OCI-LY7 (cell line): ENCODE measurements around the gene FGF2. TPM values are rescaled to one million over a fixed set of nuclear protein-coding genes. Genes with fewer than 3 reads are reported as not detected.

Source experiments
- BruUV-seq: library from RNA; stranded (reverse); fragments of 400-500 nt; replicated peaks from 2 replicates; lab custom pipeline; 2021; lab: Mats Ljungman, UMichigan
- CTCF ChIA-PET: fragments of 300-600 bp; sonication (Branson Sonifier 250); formaldehyde crosslinking; loops from one replicate; lab custom pipeline; 2022; ENCODE audit warnings: antibody characterized with exemption; ENCODE audit not compliant: unreplicated experiment; lab: Charles Lee
- POLR2A ChIA-PET: fragments of 300-600 bp; sonication (Branson Sonifier 250); formaldehyde crosslinking; loops from one replicate; lab custom pipeline; 2022; ENCODE audit warnings: antibody characterized with exemption; lab: Charles Lee
- DNase-seq: peaks from one replicate; pipeline ENCODE4 v3.0.0-alpha.2; 2015; ENCODE audit warnings: low spot score
- H2AFZ ChIP-seq: fragments of 200-600 bp; sonication (generic), shearing (Covaris generic); 2 replicates; pipeline ENCODE4 v1.6.1; 2014; ENCODE audit warnings: mild to moderate bottlenecking, antibody characterized with exemption, low read length, moderate library complexity
- H3K27ac ChIP-seq: fragments of 200-600 bp; sonication (generic); 2 replicates; pipeline ENCODE4 v1.5.1; 2014; ENCODE audit warnings: mixed run types, low read depth, mild to moderate bottlenecking, moderate library complexity, low read length, inconsistent platforms; ENCODE audit not compliant: poor library complexity, severe bottlenecking
- H3K36me3 ChIP-seq: fragments of 200-600 bp; sonication (generic); 2 replicates; pipeline ENCODE4 v1.6.1; 2014; ENCODE audit warnings: mild to moderate bottlenecking, antibody characterized with exemption, low read length, moderate library complexity, mixed read lengths; ENCODE audit not compliant: insufficient read depth
- H3K4me1 ChIP-seq: fragments of 200-600 bp; sonication (generic); 2 replicates; pipeline ENCODE4 v1.5.1; 2014; ENCODE audit warnings: mild to moderate bottlenecking, low read length; ENCODE audit not compliant: insufficient read depth, poor library complexity, severe bottlenecking
- H3K4me2 ChIP-seq: fragments of 200-600 bp; sonication (generic); 2 replicates; pipeline ENCODE4 v1.6.1; 2014; ENCODE audit warnings: mild to moderate bottlenecking, low read length
- H3K4me3 ChIP-seq: fragments of 200-600 bp; sonication (generic); 2 replicates; pipeline ENCODE4 v1.5.1; 2014; ENCODE audit warnings: mild to moderate bottlenecking, low read depth, low read length; ENCODE audit not compliant: poor library complexity, severe bottlenecking
- H3K79me2 ChIP-seq: fragments of 200-600 bp; sonication (generic); 2 replicates; pipeline ENCODE4 v1.6.1; 2016; ENCODE audit warnings: low read depth, mild to moderate bottlenecking, low read length, moderate library complexity, mixed read lengths; ENCODE audit not compliant: insufficient read depth
- H3K9me2 ChIP-seq: fragments of 200-600 bp; sonication (generic); 2 replicates; pipeline ENCODE4 v1.6.1; 2016; ENCODE audit warnings: mild to moderate bottlenecking, low read length, mixed read lengths; ENCODE audit not compliant: insufficient read depth
- H3K9me3 ChIP-seq: fragments of 200-600 bp; sonication (generic); 2 replicates; pipeline ENCODE4 v1.6.1; 2014; ENCODE audit warnings: mild to moderate bottlenecking, mixed run types, low read length, mixed read lengths
- H4K20me1 ChIP-seq: fragments of 200-600 bp; sonication (generic); 2 replicates; pipeline ENCODE4 v1.6.1; 2014; ENCODE audit warnings: mild to moderate bottlenecking, antibody characterized with exemption, low read length, moderate library complexity, mixed read lengths; ENCODE audit not compliant: insufficient read depth
- EZH2phosphoT487 ChIP-seq: fragments of 200-600 bp; sonication (generic); IDR thresholded peaks from 2 replicates; pipeline ENCODE4 v1.6.1; 2018; ENCODE audit warnings: low read depth, borderline replicate concordance, mild to moderate bottlenecking, mixed run types, antibody characterized with exemption, low read length, moderate library complexity, mixed read lengths
- intact Hi-C: fragments of 100-400 bp; cut with micrococcal nuclease; formaldehyde crosslinking; loops from one replicate; pipeline ENCODE4 v1.10.0; 2022; ENCODE audit not compliant: unreplicated experiment
- total RNA-seq, 2 experiments: library from RNA; depleted of rRNA in 1 of 2; stranded (reverse); fragments of >200 nt in 1 of 2; shearing (Covaris generic) in 1 of 2; gene quantifications; 2 replicates each; pipeline ENCODE4 v1.2.3, GENCODE V29; 2014 to 2022
- TF ChIP-seq, protein P1 (sequence below): fragments of 200-600 bp; sonication (generic); conservative IDR thresholded peaks from 2 replicates; pipeline ENCODE4 v1.5.1; 2014; ENCODE audit warnings: mild to moderate bottlenecking, antibody characterized with exemption, low read length, moderate library complexity, mixed read lengths

The FGF2 gene
- total RNA-seq, 2 experiments from 2014 or later: 0.53 TPM; not detected in 1

DNA sequence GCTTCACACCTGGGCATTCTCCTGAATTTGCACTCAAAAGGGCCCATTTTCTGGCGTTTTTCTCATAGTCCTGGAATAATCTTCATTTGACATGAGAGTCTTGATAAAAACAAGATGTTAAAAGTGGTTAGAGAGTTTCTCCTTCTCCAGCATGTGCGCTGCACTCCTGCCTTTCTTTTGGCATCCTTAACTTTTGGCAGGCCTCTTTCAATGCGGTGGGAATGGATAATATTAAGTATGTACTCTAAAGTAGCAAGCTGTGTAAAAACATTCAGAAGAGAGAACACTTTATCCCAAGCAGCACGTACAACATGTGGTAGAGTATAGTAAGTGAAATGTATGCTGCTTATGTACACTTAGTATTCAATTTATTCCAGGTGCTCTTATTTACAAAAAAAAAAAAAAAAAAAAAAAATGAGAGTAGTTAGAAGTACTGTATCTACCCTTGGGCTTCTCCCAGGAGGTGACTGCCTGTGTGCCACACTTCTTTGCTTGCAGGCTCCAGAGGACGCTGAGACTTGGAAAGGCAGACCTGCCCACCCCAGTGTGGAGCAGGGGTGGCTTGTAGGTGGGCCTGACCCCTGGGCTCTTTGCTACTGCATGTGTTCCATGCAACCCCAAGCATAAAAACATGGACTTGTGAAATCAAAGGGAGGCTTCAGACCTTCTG, 3.9 kb downstream of the FGF2 start:
- intact Hi-C loops: no loop called here
- H3K79me2 ChIP-seq: no peaks in the 10 kb centered on the region
- no peaks in the 10 kb centered on the region for H3K36me3 ChIP-seq
- H4K20me1 ChIP-seq: no peaks in the 10 kb centered on the region
- POLR2A ChIA-PET: interaction anchor here (0.7 kb wide), 1 partner anchor 41 kb away, joined by 3 read pairs; no protein-coding TSS in a partner anchor
- DNase-seq: no peak
- no peak overlapping the region for H3K4me3 ChIP-seq
- peaks cover 15% of the 10 kb centered on the region for H3K4me1 ChIP-seq
- H3K9me2 ChIP-seq: no peaks in the 10 kb centered on the region
- TF ChIP-seq, protein P1, sequence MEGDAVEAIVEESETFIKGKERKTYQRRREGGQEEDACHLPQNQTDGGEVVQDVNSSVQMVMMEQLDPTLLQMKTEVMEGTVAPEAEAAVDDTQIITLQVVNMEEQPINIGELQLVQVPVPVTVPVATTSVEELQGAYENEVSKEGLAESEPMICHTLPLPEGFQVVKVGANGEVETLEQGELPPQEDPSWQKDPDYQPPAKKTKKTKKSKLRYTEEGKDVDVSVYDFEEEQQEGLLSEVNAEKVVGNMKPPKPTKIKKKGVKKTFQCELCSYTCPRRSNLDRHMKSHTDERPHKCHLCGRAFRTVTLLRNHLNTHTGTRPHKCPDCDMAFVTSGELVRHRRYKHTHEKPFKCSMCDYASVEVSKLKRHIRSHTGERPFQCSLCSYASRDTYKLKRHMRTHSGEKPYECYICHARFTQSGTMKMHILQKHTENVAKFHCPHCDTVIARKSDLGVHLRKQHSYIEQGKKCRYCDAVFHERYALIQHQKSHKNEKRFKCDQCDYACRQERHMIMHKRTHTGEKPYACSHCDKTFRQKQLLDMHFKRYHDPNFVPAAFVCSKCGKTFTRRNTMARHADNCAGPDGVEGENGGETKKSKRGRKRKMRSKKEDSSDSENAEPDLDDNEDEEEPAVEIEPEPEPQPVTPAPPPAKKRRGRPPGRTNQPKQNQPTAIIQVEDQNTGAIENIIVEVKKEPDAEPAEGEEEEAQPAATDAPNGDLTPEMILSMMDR: no peak
- TF ChIP-seq EZH2phosphoT487: no peak
- H3K9me3 ChIP-seq: no peaks in the 10 kb centered on the region
- no peak overlapping the region for H3K27ac ChIP-seq
- CTCF ChIA-PET: no interaction called here
- H2AFZ ChIP-seq: no peak overlapping the region
- H3K4me2 ChIP-seq: no peak overlapping the region
- BruUV-seq: no TSS peak

GRCh38 chr4:122831515-122832196, 5.0 kb downstream of the FGF2 start:
- no peak for TF ChIP-seq EZH2phosphoT487
- TF ChIP-seq, protein P1: no peak
- no TSS peak for BruUV-seq

More at GRCh38 chr4:122831515-122832196, 5.0 kb downstream of the FGF2 start:
- intact Hi-C loops: no loop called here
- Histone ChIP-seq H3K36me3 (no peaks in the 10 kb centered on the region), H4K20me1 (no peaks in the 10 kb centered on the region), H3K4me3 (no peak overlapping the region), H3K4me2 (no peak overlapping the region), H3K27ac (no peak overlapping the region), H3K9me3 (no peaks in the 10 kb centered on the region), H3K79me2 (no peaks in the 10 kb centered on the region), H2AFZ (no peak overlapping the region), H3K9me2 (no peaks in the 10 kb centered on the region), H3K4me1 (peaks cover 15% of the 10 kb centered on the region)
- DNase-seq: no peak
- CTCF ChIA-PET: no interaction called here
- POLR2A ChIA-PET: interaction anchor here (0.6 to 1.0 kb wide), 2 partner anchors 13 to 30 kb away, joined by 3 to 5 read pairs; no protein-coding TSS in a partner anchor
